WTC11 (cell line): ENCODE results near the gene TSPAN1. TPM values are rescaled to one million over a fixed set of nuclear protein-coding genes. Genes with fewer than 3 reads are reported as not detected.

Source experiments
- AR ChIP-seq: fragments of 250-450 bp; sonication (Bioruptor Pico); IDR thresholded peaks from 2 replicates; pipeline ENCODE4 v1.9.0; 2021; ENCODE audit warnings: mild to moderate bottlenecking
- ATF2 ChIP-seq: sonication (generic); formaldehyde crosslinking; IDR thresholded peaks from 2 replicates; pipeline ENCODE4 v1.8.1; 2022; ENCODE audit warnings: low read depth, missing genetic modification reagents, borderline replicate concordance
- CTCF ChIP-seq: fragments of 200-600 bp; IDR thresholded peaks from 2 replicates; pipeline ENCODE4 v1.8.0; 2022; ENCODE audit warnings: antibody characterized with exemption
- ETV6 ChIP-seq: sonication (generic); formaldehyde crosslinking; IDR thresholded peaks from 2 replicates; pipeline ENCODE4 v1.8.1; 2022; ENCODE audit warnings: mild to moderate bottlenecking, missing genetic modification reagents
- FOXK1 ChIP-seq: sonication (generic); formaldehyde crosslinking; IDR thresholded peaks from 2 replicates; pipeline ENCODE4 v1.8.0; 2022; ENCODE audit warnings: mild to moderate bottlenecking, moderate library complexity, missing genetic modification reagents
- GTF2I ChIP-seq: fragments of 250-450 bp; sonication (Bioruptor Pico); conservative IDR thresholded peaks from 2 replicates; pipeline ENCODE4 v1.4.0; 2021; ENCODE audit warnings: mild to moderate bottlenecking
- HMGA2 ChIP-seq: fragments of 250-450 bp; sonication (Bioruptor Pico); IDR thresholded peaks from 2 replicates; pipeline ENCODE4 v1.4.0; 2021; ENCODE audit warnings: mild to moderate bottlenecking, moderate library complexity
- IRF2 ChIP-seq: sonication (generic); formaldehyde crosslinking; IDR thresholded peaks from 2 replicates; pipeline ENCODE4 v1.8.0; 2022; ENCODE audit warnings: low read depth, missing genetic modification reagents, borderline replicate concordance
- JAZF1 ChIP-seq: fragments of 250-450 bp; sonication (Bioruptor Pico); IDR thresholded peaks from 2 replicates; pipeline ENCODE4 v1.9.0; 2021; ENCODE audit warnings: moderate library complexity, mild to moderate bottlenecking, inconsistent platforms
- JUN ChIP-seq: sonication (generic); formaldehyde crosslinking; IDR thresholded peaks from 2 replicates; pipeline ENCODE4 v1.8.0; 2023; ENCODE audit warnings: mild to moderate bottlenecking, missing genetic modification reagents
- NFE2L1 ChIP-seq: sonication (generic); formaldehyde crosslinking; IDR thresholded peaks from 2 replicates; pipeline ENCODE4 v1.8.1; 2023; ENCODE audit warnings: missing genetic modification reagents
- NR1H2 ChIP-seq: sonication (generic); formaldehyde crosslinking; IDR thresholded peaks from 2 replicates; pipeline ENCODE4 v1.9.0; 2021; ENCODE audit warnings: mild to moderate bottlenecking, moderate library complexity, missing genetic modification reagents
- NR3C1 ChIP-seq: sonication (generic); formaldehyde crosslinking; conservative IDR thresholded peaks from 2 replicates; pipeline ENCODE4 v1.8.1; 2023; ENCODE audit warnings: low read depth, mild to moderate bottlenecking, missing genetic modification reagents
- PRRX2 ChIP-seq: fragments of 250-450 bp; sonication (Bioruptor Pico); IDR thresholded peaks from 2 replicates; pipeline ENCODE4 v1.8.0; 2021; ENCODE audit warnings: mild to moderate bottlenecking
- SMAD3 ChIP-seq: sonication (generic); formaldehyde crosslinking; IDR thresholded peaks from 2 replicates; pipeline ENCODE4 v1.8.0; 2022; ENCODE audit warnings: missing genetic modification reagents, mild to moderate bottlenecking, borderline replicate concordance
- TCF7 ChIP-seq: sonication (generic); formaldehyde crosslinking; IDR thresholded peaks from 2 replicates; pipeline ENCODE4 v1.8.0; 2022; ENCODE audit warnings: mild to moderate bottlenecking, low read depth, missing genetic modification reagents, moderate library complexity
- ZMAT4 ChIP-seq: fragments of 250-450 bp; sonication (Bioruptor Pico); IDR thresholded peaks from 2 replicates; pipeline ENCODE4 v1.9.0; 2021; ENCODE audit warnings: mild to moderate bottlenecking
- ZNF263 ChIP-seq: sonication (generic); formaldehyde crosslinking; IDR thresholded peaks from 2 replicates; pipeline ENCODE4 v1.8.1; 2022; ENCODE audit warnings: low read depth, mild to moderate bottlenecking, moderate library complexity, missing genetic modification reagents
- ZNF317 ChIP-seq: sonication (generic); formaldehyde crosslinking; IDR thresholded peaks from 2 replicates; pipeline ENCODE4 v1.8.1; 2023; ENCODE audit warnings: low read depth, mild to moderate bottlenecking, moderate library complexity, missing genetic modification reagents, borderline replicate concordance
- ZNF396 ChIP-seq: fragments of 250-450 bp; sonication (Bioruptor Pico); IDR thresholded peaks from 2 replicates; pipeline ENCODE4 v1.8.0; 2021; ENCODE audit warnings: mild to moderate bottlenecking, moderate library complexity, borderline replicate concordance
- ZNF416 ChIP-seq: fragments of 250-450 bp; sonication (Bioruptor Pico); IDR thresholded peaks from 2 replicates; pipeline ENCODE4 v1.9.0; 2021; ENCODE audit warnings: mild to moderate bottlenecking, inconsistent platforms
- ZNF423 ChIP-seq: fragments of 250-450 bp; sonication (Bioruptor Pico); IDR thresholded peaks from 2 replicates; pipeline ENCODE4 v2.1.2; 2022; ENCODE audit warnings: mild to moderate bottlenecking, moderate library complexity
- ZNF512 ChIP-seq: sonication (generic); formaldehyde crosslinking; IDR thresholded peaks from 2 replicates; pipeline ENCODE4 v1.8.1; 2022; ENCODE audit warnings: missing genetic modification reagents, borderline replicate concordance
- total RNA-seq: library from RNA; stranded (reverse); gene quantifications from 3 replicates; pipeline ENCODE4 v1.2.3, GENCODE V29; 2021
- TF ChIP-seq, protein P1 (sequence below): sonication (generic); formaldehyde crosslinking; IDR thresholded peaks from 2 replicates; pipeline ENCODE4 v1.8.1; 2023; ENCODE audit warnings: mild to moderate bottlenecking, missing genetic modification reagents
- TF ChIP-seq, protein P2 (sequence below): sonication (generic); formaldehyde crosslinking; IDR thresholded peaks from 2 replicates; pipeline ENCODE4 v1.8.0; 2022; ENCODE audit warnings: mild to moderate bottlenecking, missing genetic modification reagents
- TF ChIP-seq, protein P3 (sequence below): sonication (generic); formaldehyde crosslinking; IDR thresholded peaks from 2 replicates; pipeline ENCODE4 v1.8.0; 2023; ENCODE audit warnings: missing genetic modification reagents
- TF ChIP-seq, protein P4 (sequence below): sonication (generic); formaldehyde crosslinking; IDR thresholded peaks from 2 replicates; pipeline ENCODE4 v1.8.1; 2023; ENCODE audit warnings: mild to moderate bottlenecking, missing genetic modification reagents, moderate library complexity

The TSPAN1 gene
- total RNA-seq, 1 experiment from 2014 or later = 0.50 TPM

DNA sequence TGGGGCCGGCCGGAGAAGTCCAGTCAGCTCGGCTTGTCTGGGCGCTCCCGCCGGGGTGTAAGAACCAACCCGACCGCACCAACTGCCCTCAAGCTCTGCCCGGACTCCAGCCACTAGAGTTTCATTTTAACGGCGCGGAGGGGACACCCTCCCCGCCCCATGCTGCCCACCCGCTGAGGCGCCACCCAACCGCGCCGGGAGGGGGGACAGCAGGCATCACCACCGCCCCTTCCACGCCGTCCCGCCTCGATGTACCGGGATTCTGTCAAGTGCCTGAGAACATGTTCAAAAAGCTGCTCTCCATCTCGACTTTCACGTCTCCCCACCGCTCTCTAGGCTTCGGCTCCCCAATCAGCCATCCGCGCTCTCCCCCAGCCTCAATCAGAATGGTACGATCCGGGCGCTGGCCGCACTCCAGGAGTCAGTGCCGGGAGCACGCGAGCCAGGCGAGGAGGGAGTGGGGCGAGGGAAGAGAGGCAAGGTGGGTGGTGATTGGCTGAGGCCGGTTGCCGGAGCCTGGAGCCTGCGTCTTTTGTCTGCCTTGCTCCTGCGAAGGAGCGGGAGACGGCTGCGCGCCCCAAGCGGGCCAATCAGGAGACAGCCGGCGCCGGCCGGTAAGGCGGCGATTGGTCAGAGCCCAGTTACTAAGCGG is 42.2 kb upstream of the TSPAN1 start, which contains the start of gene PIK3R3 (continued):
- TF ChIP-seq, protein P1, sequence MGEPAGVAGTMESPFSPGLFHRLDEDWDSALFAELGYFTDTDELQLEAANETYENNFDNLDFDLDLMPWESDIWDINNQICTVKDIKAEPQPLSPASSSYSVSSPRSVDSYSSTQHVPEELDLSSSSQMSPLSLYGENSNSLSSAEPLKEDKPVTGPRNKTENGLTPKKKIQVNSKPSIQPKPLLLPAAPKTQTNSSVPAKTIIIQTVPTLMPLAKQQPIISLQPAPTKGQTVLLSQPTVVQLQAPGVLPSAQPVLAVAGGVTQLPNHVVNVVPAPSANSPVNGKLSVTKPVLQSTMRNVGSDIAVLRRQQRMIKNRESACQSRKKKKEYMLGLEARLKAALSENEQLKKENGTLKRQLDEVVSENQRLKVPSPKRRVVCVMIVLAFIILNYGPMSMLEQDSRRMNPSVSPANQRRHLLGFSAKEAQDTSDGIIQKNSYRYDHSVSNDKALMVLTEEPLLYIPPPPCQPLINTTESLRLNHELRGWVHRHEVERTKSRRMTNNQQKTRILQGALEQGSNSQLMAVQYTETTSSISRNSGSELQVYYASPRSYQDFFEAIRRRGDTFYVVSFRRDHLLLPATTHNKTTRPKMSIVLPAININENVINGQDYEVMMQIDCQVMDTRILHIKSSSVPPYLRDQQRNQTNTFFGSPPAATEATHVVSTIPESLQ (CRISPR knock-in tag) = peak; percentile 56; the same call in 1 of the 2 replicates
- TF ChIP-seq, protein P2, sequence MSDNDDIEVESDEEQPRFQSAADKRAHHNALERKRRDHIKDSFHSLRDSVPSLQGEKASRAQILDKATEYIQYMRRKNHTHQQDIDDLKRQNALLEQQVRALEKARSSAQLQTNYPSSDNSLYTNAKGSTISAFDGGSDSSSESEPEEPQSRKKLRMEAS (CRISPR knock-in tag) = peak; percentile 98
- TF ChIP-seq ATF2 (no peak), ZMAT4 (CRISPR knock-in tag) (no peak), CTCF (no peak), NR1H2 (CRISPR knock-in tag) (peak; percentile 89; the same call in 1 of the 2 replicates), ZNF263 (CRISPR knock-in tag) (peak; percentile 49; the same call in 1 of the 2 replicates), ZNF416 (CRISPR knock-in tag) (peak; percentile 64; the same call in 1 of the 2 replicates), GTF2I (no peak), AR (CRISPR knock-in tag) (no peak), ETV6 (CRISPR knock-in tag) (peak; percentile 93), JAZF1 (CRISPR knock-in tag) (no peak), NFE2L1 (CRISPR knock-in tag) (peak; percentile 97), ZNF423 (CRISPR knock-in tag) (peak; percentile 50), IRF2 (CRISPR knock-in tag) (no peak; the same call in 1 of the 2 replicates), TCF7 (CRISPR knock-in tag) (peak; percentile 86; the same call in 1 of the 2 replicates), JUN (CRISPR knock-in tag) (peak; percentile 12; the same call in 1 of the 2 replicates), HMGA2 (CRISPR knock-in tag) (no peak; the same call in 1 of the 2 replicates), FOXK1 (CRISPR knock-in tag) (peak; percentile 94), ZNF317 (CRISPR knock-in tag) (no peak), ZNF512 (CRISPR knock-in tag) (no peak), NR3C1 (CRISPR knock-in tag) (no peak), ZNF396 (no peak), PRRX2 (CRISPR knock-in tag) (no peak), SMAD3 (CRISPR knock-in tag) (peak; percentile 95)
- TF ChIP-seq, protein P3, sequence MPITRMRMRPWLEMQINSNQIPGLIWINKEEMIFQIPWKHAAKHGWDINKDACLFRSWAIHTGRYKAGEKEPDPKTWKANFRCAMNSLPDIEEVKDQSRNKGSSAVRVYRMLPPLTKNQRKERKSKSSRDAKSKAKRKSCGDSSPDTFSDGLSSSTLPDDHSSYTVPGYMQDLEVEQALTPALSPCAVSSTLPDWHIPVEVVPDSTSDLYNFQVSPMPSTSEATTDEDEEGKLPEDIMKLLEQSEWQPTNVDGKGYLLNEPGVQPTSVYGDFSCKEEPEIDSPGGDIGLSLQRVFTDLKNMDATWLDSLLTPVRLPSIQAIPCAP (CRISPR knock-in tag) = no peak
- TF ChIP-seq, protein P4, sequence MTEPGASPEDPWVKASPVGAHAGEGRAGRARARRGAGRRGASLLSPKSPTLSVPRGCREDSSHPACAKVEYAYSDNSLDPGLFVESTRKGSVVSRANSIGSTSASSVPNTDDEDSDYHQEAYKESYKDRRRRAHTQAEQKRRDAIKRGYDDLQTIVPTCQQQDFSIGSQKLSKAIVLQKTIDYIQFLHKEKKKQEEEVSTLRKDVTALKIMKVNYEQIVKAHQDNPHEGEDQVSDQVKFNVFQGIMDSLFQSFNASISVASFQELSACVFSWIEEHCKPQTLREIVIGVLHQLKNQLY (CRISPR knock-in tag) = no peak
